Measurements from ENCODE around the gene CYTH2. TPM values are rescaled to one million over a fixed set of nuclear protein-coding genes. Genes with fewer than 3 reads are reported as not detected.

The CYTH2 gene
- total RNA-seq, 1 donor from 2014 or later: 69.9 TPM

DNA sequence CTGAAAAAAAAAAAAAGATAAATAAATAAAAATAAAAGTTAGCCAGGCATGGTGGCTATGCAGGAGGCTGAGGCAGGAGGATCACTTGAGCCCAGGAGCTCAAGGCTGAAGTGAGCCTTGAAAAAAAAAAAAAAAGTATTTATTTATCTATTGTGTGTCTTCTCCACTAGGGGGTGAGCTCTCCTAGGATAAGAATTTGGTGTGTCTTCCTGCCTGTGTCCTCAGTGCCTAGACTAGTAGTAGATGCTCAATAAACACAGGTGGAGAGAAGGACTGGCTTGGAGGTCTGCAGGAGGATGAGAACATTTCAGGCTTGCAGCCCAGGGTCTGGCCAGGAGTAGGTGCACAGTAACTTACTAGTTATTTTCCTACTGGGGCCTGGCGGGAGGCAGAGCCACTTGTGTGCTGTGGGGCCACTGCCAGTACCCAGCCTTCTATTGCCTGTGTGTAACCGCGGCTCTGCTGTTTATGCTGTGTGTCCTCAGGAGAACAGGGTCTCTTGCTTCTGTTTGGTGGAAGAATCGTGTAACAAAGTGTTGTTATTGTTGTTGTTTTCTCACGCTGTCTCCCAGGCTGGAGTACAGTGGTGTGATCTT, 37.1 kb downstream of the CYTH2 start:
- H3K27ac Mint-ChIP-seq (ENCODE audit: unreplicated experiment): no peak overlapping the region
- no peak overlapping the region for H3K4me3 Mint-ChIP-seq (ENCODE audit: unreplicated experiment)
- H3K36me3 Mint-ChIP-seq (ENCODE audit: low read depth): no peaks in the 10 kb centered on the region
- TF ChIP-seq, protein P1, sequence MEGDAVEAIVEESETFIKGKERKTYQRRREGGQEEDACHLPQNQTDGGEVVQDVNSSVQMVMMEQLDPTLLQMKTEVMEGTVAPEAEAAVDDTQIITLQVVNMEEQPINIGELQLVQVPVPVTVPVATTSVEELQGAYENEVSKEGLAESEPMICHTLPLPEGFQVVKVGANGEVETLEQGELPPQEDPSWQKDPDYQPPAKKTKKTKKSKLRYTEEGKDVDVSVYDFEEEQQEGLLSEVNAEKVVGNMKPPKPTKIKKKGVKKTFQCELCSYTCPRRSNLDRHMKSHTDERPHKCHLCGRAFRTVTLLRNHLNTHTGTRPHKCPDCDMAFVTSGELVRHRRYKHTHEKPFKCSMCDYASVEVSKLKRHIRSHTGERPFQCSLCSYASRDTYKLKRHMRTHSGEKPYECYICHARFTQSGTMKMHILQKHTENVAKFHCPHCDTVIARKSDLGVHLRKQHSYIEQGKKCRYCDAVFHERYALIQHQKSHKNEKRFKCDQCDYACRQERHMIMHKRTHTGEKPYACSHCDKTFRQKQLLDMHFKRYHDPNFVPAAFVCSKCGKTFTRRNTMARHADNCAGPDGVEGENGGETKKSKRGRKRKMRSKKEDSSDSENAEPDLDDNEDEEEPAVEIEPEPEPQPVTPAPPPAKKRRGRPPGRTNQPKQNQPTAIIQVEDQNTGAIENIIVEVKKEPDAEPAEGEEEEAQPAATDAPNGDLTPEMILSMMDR (IDR thresholded peaks at IDR 0.05): peak; percentile 81
- no peaks in the 10 kb centered on the region for H3K9me3 Mint-ChIP-seq (ENCODE audit: low read depth)
- H3K27me3 Mint-ChIP-seq (ENCODE audit: low read depth): peaks cover 8% of the 10 kb centered on the region
- peaks cover 12% of the 10 kb centered on the region for H3K4me1 Mint-ChIP-seq (ENCODE audit: low read depth)
- DNase-seq (ENCODE audit: low spot score): no peak

DNA sequence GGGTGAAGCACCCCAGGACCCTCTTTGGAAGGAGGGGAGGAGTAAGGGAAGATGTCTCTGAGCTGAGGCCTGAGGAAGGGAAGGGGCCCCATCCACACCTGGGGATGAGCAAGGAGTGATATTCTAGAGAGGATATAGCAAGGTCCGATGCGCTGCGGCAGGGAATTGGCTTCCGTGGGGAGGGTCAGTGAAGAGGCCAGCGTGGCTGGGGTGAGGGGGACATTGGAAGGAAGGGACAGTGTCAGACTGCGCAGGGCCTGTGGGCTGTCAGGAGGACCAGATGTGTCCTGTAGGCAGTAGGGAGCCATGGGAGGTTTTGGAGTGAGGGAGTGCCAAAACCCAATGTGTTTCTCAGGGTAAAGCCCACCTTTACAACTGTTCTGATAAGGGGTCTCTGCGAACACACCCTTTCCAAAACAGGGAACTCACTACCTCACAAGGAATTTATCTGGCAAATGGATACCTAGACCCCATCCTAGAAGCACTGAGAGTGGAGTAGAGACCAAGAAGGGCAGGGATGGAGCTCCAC, 38.8 kb downstream of the CYTH2 start:
- Mint-ChIP-seq H3K36me3 (ENCODE audit: low read depth) (no peaks in the 10 kb centered on the region), H3K27me3 (ENCODE audit: low read depth) (peaks cover 8% of the 10 kb centered on the region), H3K27ac (ENCODE audit: unreplicated experiment) (no peak overlapping the region), H3K9me3 (ENCODE audit: low read depth) (no peaks in the 10 kb centered on the region), H3K4me1 (ENCODE audit: low read depth) (peaks cover 8% of the 10 kb centered on the region), H3K4me3 (ENCODE audit: unreplicated experiment) (no peak overlapping the region)
- TF ChIP-seq, protein P1 (IDR thresholded peaks at IDR 0.05): no peak
- DNase-seq (ENCODE audit: low spot score): no peak

DNA sequence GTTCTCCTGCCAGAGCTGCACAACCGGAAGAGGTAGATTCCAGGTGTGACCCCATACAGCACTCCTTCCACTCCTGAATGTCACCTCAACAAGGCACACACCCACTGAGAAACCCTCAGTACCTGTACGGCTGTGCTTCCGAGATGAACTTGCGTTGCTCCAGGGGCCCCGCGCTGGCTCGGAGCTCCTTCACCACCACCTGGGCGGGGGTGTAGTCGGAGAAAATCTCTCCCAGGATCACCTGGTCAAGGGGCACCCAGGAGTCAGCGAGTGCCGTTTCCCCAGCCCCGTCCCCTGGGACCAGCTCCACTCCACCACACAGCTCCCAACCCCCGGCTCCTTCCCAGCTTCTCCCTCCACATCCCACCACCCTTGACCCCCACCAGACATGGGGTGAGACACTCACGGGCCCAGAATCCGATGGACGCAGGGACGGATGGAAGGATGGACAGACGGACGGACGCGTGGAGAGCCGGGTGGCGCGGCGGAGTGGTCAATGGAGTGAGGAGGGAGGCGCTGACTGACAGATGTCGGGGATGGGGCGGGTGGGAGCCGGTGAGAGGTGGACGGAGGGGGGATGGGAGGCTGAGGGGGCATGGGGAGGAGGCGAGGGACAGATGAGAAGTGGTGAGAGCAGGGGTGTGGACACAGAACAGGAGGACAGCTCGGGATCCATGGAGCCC, 39.7 kb downstream of the CYTH2 start:
- no peak overlapping the region for H3K4me3 Mint-ChIP-seq (ENCODE audit: unreplicated experiment)
- H3K27ac Mint-ChIP-seq (ENCODE audit: unreplicated experiment): no peak overlapping the region
- H3K9me3 Mint-ChIP-seq (ENCODE audit: low read depth): no peaks in the 10 kb centered on the region
- peaks cover 9% of the 10 kb centered on the region for H3K4me1 Mint-ChIP-seq (ENCODE audit: low read depth)
- peaks cover 8% of the 10 kb centered on the region for H3K27me3 Mint-ChIP-seq (ENCODE audit: low read depth)
- TF ChIP-seq, protein P1 (IDR thresholded peaks at IDR 0.05): no peak
- DNase-seq (ENCODE audit: low spot score): no peak
- no peaks in the 10 kb centered on the region for H3K36me3 Mint-ChIP-seq (ENCODE audit: low read depth)

DNA sequence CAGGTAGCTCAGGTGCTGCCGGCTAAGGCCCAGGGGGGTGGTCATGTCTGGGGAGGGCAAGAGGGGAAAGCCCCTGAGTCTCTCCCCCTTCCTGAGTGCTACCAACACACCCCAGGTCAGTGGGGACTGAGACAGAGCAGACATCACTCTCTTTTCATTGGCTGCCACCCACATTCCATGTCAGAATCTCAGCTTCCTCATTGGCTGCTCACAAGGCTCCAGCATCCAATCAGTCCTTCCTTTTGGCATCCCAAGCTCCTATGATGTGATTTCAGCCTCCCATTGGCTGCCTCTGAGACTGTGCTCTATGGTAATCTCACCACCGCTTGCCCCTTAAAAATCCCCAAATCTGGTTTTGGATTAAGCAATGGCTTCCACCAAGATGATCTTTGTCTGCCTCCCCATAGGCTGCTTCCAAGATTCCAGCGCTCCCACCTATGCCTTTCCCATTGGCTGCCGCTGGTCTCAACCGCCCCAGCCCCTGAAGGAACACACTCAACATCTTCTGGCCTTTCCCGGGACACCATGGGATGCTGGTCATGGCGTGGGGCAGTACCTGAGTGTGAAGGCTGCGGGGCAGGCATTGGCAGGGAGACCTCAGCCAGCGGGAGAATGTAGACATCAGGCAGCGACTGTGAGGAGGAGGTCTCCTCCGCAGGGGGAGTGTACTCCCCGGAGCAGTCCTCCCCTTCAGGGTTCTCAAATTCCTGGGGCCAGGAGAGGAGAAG, 40.5 kb downstream of the CYTH2 start:
- Mint-ChIP-seq H3K27ac (ENCODE audit: unreplicated experiment) (no peak overlapping the region), H3K36me3 (ENCODE audit: low read depth) (no peaks in the 10 kb centered on the region), H3K4me1 (ENCODE audit: low read depth) (peaks cover 12% of the 10 kb centered on the region), H3K4me3 (ENCODE audit: unreplicated experiment) (no peak overlapping the region), H3K9me3 (ENCODE audit: low read depth) (no peaks in the 10 kb centered on the region), H3K27me3 (ENCODE audit: low read depth) (peaks cover 8% of the 10 kb centered on the region)
- TF ChIP-seq, protein P1 (IDR thresholded peaks at IDR 0.05): no peak
- no peak for DNase-seq (ENCODE audit: low spot score)
